T1000 (cell line): Measurements from ENCODE around the gene TACR1.
A peak's percentile ranks its signal among the peaks of the same experiment; 100 is the strongest.
"Not testable (repeated sequence)": the region's sequence is repeated elsewhere in the genome, so short reads cannot be mapped to it uniquely, and the experiment has no call there.

Source experiments
- DNase-seq: peaks from one replicate; lab custom pipeline; 2025; ENCODE audit warnings: mixed read lengths; lab: John Stamatoyannopoulos, UW

The TACR1 gene, protein sequence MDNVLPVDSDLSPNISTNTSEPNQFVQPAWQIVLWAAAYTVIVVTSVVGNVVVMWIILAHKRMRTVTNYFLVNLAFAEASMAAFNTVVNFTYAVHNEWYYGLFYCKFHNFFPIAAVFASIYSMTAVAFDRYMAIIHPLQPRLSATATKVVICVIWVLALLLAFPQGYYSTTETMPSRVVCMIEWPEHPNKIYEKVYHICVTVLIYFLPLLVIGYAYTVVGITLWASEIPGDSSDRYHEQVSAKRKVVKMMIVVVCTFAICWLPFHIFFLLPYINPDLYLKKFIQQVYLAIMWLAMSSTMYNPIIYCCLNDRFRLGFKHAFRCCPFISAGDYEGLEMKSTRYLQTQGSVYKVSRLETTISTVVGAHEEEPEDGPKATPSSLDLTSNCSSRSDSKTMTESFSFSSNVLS

DNA sequence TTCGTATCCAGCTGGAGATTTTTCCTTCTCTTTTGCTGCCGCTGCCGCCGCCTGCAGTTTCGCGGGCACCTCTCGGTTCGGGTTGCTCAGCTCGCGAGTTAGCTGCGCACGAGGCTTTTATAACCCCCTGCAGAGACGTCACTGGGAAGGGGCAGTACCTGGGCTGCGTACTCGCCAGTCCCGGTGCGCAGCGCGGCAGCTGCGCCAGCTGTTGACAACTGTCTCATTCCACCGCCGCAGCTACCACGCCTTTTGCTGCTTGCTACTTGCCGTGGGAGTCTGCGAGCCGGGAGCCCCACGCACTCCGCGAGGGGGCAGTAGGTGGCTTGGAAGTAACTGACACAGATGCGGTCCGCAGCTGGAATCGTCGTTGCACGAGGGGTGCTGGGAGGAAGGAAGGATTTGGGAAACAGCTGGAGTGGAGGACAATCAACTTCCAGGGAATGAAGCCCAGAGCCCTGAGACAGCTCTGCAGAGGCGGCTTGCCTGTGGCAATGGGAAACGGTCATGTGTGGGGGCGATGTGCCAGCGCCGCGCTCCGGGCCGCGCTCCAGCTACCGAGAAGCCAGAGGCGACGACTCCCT lies at the start of gene TACR1:
TACR1 (minus strand) TSS at position 93 of the 584 bp plus-strand sequence. CDS start 586 bp downstream, outside the sequence.
- DNase-seq, result peak; percentile 53

DNA sequence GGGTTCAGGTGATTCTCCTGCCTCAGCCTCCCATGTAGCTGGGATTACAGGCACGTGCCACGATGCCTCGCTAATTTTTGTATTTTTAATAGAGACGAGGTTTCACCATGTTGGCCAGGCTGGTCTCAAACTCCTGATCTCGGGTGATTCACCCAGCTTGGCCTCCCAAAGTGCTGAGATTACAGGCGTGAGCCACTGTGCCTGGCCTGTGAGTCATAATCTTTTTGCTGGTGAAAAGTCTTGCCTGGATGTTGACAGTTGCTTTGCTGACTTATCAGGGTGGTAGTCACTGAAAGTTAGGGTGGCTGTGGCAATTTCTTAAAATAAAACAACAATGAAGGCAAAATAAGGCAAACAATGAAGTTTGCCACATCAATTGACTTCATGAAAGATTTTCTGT lies 49.3 kb upstream of the TACR1 start:
- DNase-seq, result peak; percentile 49

DNA sequence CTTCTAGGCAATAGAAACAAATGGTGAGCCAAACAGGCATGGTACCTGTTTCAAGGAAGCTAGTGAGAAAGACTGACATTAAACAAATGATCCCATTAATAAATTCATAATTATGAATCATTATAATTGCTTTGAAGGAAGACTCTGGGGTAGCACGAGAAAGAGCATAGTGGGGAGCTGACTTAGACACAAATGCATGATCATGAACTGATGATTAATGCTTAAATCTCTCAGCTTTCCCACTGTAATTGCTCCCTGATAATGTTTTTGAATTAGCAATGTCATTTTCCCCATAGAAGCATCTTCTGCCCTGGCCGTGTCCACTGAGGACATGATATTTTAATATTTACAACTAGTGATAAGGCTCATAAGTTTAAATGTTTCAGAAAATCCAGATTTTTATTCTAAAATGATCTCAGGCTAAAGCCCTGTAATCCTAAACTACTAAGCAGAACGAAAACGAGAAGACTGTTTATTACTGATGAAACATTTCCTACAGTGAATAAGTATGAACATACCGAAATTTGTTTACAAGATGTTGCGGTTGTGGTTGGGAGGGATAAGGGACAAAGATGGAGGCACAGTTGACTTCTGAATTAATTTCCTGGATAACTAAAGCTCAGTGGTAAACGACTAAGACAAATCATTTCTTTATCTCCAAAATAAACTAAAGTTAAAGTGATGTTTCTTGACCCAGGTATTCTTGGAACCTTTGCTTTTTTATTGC lies 47.3 kb upstream of the TACR1 start:
- DNase-seq, result no peak

DNA sequence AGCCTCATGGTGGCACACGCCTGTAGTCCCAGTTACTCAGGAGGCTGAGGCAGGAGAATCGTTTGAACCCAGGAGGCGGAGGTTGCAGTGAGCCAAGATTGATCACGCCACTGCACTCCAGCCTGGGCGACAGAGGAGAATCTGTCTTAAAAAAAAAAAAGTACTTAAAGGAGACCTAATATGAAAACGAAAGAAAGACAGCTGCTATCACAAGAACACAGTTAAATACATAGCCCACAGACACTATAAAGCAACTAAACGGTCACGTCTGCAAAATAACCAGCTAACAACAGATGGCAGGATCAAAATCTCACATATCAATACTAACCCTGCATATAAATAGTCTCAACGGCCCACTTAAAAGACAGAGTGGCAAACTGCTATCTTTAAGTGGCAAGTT lies 43.9 kb upstream of the TACR1 start:
- DNase-seq, result no peak

DNA sequence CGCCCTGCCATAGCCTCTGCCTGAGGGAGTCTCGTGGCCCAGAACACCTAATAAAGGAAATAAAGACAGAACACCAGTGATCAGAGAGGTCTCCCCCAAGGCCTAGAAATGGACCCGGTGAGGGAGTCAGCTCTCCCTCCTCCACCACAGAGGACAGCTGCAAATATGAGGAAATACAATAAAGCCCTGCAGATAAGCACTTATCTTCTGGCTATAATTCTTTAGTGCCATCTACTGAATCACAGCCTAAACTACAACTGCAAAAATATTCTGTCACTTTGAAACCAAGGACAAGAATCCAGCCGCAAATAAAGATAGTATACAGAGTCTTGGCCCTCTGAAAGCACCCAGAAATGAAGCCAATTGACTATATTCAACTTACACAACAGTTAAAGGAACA lies 42.4 kb upstream of the TACR1 start:
- DNase-seq, result no peak

DNA sequence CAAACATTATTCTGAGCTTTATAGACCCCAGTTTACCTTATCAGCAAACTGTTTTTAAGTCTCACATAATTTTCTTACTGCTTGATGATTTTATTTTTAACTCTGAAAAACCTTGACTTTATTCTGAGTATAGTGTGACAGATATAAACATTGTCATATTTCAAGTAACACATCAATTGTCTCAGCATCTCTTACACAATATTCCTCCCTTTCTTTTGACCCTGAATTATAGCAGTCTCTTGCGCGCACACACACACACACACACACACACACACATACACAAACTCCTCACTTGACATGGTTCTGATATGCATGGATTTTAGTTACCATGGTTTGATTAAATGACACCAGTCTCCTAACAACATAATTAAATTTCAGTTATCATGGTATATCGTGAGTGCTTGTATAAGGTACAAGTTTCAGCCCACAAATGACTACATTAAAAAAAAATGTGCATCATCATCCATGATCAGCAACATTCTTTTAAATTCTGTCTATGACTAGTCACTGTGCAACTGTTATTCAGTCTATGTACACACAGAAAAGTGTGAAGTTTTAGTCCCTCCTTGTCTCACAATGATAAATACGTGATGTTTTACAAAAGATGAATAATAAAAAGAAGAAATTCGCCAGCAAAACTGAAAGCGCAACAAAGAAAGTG lies 39.5 kb upstream of the TACR1 start:
- no peak for DNase-seq

DNA sequence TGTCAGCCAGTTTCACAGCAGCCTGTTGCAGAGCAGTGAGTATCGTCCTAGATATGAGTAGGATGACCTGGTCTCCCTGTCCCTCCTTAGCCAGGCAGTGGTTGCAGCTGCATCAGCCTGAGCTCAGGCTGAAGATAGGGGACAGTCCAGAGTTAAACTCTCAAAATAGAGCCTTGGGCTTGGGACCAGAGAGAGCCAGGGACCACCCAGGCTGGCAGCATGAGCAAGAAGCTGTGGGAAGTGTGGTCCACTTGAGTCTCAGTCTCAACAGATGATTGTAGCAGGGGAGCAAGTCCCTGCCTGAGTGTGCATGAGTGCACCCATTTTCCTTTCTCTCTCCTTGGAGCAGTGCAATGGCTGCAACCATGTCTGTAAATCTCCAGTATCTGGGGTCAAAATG lies 38.0 kb upstream of the TACR1 start:
- DNase-seq, result no peak

DNA sequence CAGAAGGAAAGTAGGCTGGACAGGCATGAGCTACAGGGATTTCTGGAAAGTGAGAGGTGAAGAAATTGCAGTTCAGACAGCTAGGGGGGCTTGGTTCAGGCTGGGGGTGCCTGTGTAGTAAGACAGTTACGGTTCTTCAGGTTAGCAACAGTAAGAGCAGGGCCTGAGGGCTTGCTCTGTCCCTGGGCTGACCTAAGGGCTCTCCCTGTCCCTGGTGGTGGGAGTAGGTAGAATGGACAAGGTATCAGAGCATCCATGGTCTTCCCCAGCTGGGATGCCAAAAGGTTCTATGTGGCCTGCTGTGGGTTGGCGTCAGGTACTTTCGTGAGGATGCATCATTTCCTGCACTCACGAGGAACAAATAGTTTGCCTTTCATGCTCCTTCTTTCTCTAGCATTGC lies 34.6 kb upstream of the TACR1 start:
- DNase-seq, result no peak

DNA sequence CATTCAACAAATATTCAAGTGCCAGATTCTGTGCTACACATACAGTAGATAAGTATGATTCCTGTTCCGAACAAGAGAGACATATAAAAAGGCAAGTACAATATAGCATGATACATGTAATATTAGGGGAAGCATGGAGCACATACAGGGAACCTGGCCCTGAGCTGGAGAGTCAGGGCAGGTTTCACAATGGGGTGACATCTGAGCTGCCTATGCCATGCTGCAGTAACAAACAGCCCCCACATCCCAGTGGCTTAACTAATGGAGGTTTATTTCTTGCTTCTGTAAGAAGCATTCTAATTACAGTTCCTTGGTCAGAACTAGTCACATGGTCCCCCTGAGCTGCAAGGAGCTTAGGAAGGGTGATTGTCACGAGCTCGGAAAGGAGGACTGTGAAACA lies 27.3 kb upstream of the TACR1 start:
- DNase-seq, result no peak

DNA sequence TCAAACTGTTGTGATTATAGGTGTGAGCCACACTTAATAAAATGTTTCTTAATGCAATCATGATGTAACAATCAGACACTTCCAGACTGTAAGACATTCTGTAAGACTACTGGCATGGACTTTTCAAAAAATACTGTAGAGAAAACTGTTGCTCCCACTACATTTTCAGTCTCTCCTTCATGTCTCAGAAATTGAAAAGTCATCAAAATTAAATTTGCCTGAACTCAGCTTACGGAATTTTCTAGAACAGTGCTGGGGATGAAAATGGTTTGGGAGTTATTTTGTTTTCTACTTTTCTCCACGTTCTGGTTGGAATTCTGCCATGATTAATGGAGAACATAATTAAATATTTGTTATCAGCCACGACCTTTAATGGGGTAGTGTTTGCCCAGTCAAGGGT lies 26.8 kb upstream of the TACR1 start:
- DNase-seq, result no peak

DNA sequence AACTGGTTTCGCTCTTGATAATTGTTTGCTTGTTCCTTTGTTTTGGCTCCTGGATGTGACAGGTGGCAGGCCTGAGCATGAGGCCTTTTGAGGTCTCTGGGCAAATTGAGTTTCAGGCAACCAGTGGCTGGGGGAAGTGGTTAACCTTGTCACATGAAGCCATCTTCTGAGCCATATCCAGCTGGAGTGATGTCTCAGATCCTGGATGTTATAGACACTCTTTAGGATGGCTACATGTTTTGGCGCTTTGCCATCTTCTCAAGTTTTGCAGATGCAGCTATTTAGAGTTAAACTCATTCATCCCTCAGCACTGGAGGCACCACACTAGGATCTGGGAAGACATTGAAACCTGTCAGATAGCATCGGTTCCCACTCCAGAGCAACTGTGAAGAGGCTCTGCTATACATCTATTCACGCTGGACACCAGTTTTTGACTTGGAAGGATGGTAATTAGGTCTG lies 25.3 kb upstream of the TACR1 start:
- no peak for DNase-seq

DNA sequence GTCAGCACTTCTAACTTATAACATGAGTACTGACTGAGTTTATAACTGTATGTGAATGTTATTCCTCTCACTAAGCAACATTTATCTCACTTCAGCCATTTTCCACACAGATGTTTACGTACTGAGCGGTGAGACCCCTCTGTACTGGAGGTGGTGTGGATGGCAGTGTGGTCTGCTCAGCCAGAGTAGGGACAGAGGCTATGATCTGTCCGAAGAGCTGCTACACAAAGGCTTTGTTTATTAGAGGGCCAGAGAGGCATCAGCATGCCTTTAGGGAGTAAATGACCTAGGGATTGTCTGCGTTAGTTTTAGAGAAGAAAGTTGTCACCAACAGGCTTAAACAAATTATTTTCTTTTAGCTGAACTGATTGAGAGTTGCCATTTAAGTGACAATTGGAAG lies 23.2 kb upstream of the TACR1 start:
- no peak for DNase-seq

DNA sequence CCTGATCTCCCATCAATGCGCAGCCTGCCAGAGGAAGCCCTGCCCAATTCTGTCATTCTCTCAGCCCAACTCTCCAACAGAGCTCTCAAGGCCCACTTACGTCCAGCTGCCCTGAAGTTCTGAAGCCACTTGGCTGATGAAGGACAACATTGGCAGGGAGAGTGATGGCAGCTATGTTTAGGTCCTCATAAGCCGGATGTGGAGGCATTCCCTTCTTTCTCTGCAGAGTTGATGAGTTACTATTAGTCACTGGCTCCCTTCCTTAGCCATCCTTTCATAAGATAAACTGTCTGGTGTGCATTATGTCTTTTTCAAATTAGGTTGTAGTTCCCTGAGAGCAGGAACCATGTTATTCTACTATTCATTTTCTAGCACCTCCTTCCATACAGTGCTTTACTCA lies 22.5 kb upstream of the TACR1 start:
- DNase-seq, result no peak

DNA sequence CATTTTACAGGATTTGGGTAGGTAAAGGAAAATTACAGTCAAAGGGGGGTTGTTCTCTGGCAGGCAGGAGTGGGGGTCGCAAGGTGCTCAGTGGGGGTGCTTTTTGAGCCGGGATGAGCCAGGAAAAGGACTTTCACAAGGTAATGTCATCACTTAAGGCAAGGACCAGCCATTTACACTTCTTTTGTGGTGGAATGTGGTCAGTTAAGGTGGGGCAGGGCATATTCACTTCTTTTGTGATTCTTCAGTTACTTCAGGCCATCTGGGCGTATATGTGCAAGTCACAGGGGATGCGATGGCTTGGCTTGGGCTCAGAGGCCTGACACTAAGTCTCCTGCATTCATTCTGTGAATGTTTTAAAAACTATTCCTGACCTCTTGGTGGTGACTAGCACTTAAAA lies 19.9 kb upstream of the TACR1 start:
- not testable (repeated sequence) for DNase-seq

DNA sequence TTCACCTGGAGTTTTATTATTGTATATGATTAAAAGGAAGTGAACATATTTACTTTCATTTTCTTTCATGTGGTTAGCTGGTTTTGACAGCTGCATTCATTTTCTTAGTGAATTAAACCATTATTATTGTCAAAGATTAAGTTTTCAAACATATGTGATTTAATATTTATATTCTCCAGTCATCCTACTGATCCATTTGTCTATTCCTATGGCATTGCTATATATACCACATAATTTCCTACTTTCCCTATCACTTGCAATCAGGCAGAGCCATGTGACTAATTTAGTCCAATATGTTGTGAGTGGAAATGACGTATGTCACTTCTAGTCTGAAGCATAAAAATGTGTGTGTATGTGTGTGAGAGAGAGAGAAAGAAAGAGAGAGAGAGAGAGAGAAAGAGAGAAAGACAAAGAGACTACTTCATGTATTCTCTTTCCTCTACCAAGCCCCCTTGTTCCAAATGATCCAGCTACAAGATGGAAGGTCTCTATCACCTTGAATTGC lies 12.0 kb upstream of the TACR1 start:
- no peak for DNase-seq

DNA sequence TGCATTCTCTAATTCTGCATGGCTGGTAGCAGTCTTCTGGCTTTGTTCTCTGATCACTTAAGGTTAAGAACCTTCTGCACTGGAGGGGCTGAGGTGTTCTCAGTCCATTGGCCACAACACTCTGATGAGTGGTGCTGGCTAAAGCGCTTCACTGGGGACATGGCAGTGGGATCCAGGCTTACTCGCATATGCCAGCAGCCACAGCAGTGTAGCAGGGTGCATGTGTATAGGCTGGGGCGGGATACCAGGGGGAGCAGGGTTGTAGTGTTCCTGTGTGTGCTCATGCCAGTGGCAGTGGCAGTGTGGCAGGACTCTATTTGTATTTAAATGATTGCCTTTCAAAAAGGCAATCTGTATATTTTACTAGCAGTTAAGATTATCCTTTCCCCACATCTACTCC lies 11.1 kb upstream of the TACR1 start:
- DNase-seq, result no peak

DNA sequence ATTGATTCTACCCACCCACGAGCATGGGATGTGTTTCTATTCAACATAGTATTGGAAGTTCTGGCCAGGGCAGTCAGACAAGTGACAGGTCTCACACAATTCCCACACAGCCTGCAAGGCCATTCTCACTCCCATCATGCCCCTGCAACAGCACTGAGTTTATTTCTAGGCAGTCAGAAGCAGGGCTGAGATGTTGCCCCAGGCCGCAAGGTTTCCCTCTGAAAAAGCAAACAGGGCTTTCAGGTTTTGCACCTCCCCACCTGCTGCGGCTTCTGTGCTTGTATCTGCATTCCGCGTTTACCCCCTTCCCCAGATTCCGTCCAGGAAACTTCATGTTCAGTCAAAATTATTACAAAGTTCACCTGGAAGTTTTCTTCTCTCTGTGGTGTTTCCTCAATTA lies 9.4 kb upstream of the TACR1 start:
- no peak for DNase-seq

DNA sequence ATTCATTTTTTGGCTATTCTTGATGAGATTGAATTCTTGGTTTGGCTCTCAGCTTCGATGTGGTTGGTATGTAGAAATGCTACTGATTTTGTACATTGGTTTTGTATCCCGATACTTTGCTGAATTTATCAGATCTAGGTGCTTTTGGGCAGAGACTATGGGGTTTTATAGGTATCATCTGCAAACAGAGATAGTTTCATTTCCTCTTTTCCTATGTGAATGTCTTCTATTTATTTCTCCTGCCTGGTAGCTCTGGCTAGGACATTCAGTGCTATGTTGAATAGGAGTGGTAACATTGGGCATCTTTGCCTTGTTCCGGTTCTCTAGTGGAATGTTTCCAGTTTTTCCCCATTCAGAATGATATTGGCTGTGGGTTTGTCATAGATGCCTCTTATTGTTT lies 5.5 kb upstream of the TACR1 start:
- DNase-seq, result no peak

DNA sequence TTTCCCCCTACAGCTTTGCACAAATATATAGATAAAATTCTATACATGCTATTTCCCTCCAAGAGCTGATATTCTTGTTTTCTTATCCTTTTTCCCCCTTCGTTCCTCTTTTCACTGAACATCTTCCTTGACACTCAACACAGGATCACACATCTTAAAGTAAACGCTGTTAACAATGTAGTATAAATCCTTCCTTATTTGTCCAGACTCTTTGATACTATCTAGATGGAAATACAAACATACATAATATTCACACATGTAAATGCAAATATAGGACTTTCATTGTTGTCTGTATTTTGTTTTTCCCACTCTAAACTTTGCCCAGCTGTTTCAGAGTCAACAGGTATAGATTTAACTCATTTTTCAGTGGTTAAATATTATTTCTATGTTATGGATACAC lies 3.0 kb upstream of the TACR1 start:
- DNase-seq, result no peak

DNA sequence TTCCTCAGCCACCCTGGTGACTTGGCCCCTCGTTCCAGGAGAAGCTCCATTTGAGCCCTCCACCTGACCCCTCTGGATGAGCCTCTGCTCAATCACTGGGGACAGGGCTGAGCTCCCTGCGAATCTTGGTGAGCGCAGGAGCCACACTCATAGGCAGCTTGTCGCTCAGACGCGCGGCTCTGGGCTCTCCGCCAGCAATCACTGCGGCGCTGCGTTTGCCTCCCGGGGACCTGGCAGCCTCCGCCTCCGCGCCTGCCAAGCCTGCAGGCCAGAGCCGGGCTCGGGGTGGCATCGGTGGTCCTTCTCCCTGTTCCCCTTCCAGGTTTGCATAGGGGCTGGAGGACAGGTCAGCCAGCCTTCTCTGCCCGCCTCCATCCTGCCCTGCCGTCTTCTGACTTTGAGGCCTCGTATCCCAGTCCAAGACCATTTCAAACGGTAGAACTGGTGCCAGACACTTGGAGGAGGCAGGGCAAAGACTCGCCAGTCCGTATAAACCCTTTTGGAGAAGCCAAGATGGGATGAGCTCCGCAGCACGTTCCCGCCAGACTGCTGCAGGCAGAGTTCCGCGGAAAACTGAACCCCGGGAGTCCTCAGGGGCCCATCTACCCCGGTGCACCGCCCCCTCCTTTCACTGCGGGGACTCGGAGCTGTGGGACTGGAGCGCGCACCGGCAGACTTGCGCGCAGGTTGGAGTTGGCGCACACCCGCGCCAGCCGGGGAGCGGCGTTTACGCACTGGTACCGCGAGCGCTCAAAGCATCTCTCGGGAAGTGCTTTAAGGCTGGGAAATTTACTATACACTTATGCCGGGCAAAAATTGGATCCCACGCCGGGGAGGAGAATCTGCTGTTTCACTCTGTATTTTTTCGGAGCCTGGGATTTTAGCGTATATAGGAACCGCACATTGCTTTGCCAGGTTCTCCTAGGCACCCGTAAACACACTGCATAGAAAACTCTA lies 1.1 kb upstream of the TACR1 start:
- DNase-seq, result peak; percentile 36

DNA sequence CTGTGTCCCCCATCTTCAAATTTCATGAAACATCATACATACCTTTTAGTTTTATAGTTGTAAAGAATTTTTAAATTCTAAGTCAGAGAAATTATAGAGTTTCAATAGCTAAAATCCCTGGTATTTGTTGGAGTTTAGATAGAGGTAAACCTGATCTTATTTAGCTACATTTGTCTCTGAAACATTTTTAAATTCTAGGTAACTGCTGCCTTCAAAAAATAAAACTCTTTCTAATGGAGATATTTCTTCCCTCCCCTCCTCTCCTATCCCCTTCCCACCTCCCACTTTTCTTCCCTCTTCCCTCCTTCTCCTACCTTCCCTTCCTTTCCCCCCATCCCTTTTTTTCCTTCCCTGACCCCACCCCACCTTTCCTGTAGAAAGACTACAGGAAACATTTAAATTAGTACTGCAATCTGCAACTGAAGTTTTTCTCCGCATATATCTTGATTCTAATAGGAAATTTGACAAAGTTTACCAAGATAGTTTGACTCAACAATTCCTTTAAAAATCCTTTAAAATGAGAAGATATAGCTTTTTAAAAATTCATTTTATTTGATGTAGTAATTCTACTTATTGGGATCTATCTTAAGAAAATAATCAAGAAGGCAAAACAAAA lies 4.1 kb downstream of the TACR1 start:
- DNase-seq, result no peak
